Tibial nerve (tissue), 4 donors: ENCODE measurements around the gene KRTAP5-4. TPM values are rescaled to one million over a fixed set of nuclear protein-coding genes. Genes with fewer than 3 reads are reported as not detected.

Source experiments
- DNase-seq, 2 donors: peaks; one replicate each; pipeline ENCODE4 v3.0.0-alpha.2; 2019; ENCODE audit warnings: low spot score in 2 of 2
- H3K27ac ChIP-seq, 4 donors: fragments of 200-600 bp; sonication (generic) in 3 of 4; one replicate each; pipeline ENCODE4 v1.5.1; 2017 to 2019; ENCODE audit warnings: mild to moderate bottlenecking in 1 of 4
- H3K27me3 ChIP-seq, 2 donors: fragments of 200-600 bp; sonication (generic) in 1 of 2; one replicate each; pipeline versions ENCODE4 v1.5.1 to v1.6.0; 2017 to 2019
- H3K36me3 ChIP-seq, 3 donors: fragments of 200-600 bp; sonication (generic); one replicate each; pipeline ENCODE4 v1.5.1; 2018 to 2019
- H3K4me1 ChIP-seq, 4 donors: fragments of 200-600 bp; sonication (generic) in 3 of 4; one replicate each; pipeline ENCODE4 v1.5.1; 2017 to 2019
- H3K4me3 ChIP-seq, 4 donors: fragments of 200-600 bp; sonication (generic) in 3 of 4; one replicate each; pipeline ENCODE4 v1.5.1; 2017 to 2019; ENCODE audit warnings: mild to moderate bottlenecking in 1 of 4, moderate library complexity in 1 of 4
- H3K9me3 ChIP-seq, 4 donors: fragments of 200-600 bp; sonication (generic) in 3 of 4; one replicate each; pipeline ENCODE4 v1.5.1; 2017 to 2019
- EP300 ChIP-seq, 2 donors: sonication (generic); formaldehyde crosslinking; IDR thresholded peaks; one replicate each; pipeline ENCODE4 v1.6.1; 2017; ENCODE audit warnings: antibody characterized with exemption in 2 of 2, mild to moderate bottlenecking in 1 of 2
- POLR2A ChIP-seq, 2 donors: fragments of 450-650 bp; IDR thresholded peaks; one replicate each; pipeline ENCODE4 v1.6.1; 2017; ENCODE audit warnings: antibody characterized with exemption in 2 of 2, mild to moderate bottlenecking in 2 of 2, moderate library complexity in 2 of 2
- WGBS, 2 donors: methylation state at CpG; one replicate each; pipeline ENCODE4 v1.1.5; 2018; 5-methylcytosine and 5-hydroxymethylcytosine counted together
- total RNA-seq, 4 donors: library from RNA; depleted of rRNA; stranded (reverse); fragments of >200 nt; gene quantifications; one replicate each; pipeline ENCODE4 v1.1.0, GENCODE V29; 2016
- TF ChIP-seq, protein P1 (sequence below), 5 experiments: fragments of 200-600 bp in 3 of 5; fragments of 450-650 bp in 2 of 5; sonication (generic) in 3 of 5; IDR thresholded peaks; one replicate each; pipeline ENCODE4 v1.5.1; 2016 to 2019; ENCODE audit warnings: antibody characterized with exemption in 5 of 5, mild to moderate bottlenecking in 3 of 5, moderate library complexity in 2 of 5

Gene KRTAP5-4
- total RNA-seq, 4 donors from 2014 or later, result not detected

- no peak for DNase-seq
- WGBS, 2 donors, result 78 to 82% methylated on average over 24 of the region's 24 CpGs
Measured at GRCh38 chr11:1660111-1660867, 38.4 kb upstream of the KRTAP5-4 start.

DNA sequence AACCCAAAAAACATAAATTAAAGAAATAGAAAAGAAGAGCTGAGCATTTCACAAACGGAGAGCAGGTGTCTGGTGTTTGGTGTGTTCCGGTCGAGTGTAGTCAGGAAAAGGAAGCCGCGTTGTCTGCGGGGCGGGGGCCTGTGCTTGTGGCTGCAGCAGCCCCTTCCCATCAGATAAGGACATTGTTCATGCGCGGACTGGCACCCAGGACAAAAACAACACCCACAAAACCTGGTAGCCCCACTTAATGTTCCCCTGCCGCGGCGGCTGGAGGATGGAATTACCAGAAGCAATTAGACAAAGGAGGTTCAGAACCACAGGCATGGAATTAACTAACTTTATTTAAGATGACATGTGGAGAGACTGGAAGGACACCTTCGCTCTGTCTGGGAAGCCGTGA is 37.6 kb upstream of the KRTAP5-4 start:
- DNase-seq, result no peak
- TF ChIP-seq POLR2A (IDR thresholded peaks at IDR 0.05), result no peak
- Histone ChIP-seq H3K27me3 (peaks cover 0 to 9% of the 10 kb centered on the region in 2 donors), H3K4me1 (no peaks in the 10 kb centered on the region), H3K9me3 (no peaks in the 10 kb centered on the region), H3K27ac (no peak overlapping the region), H3K4me3 (no peak overlapping the region), H3K36me3 (no peaks in the 10 kb centered on the region)
- 70 to 76% methylated on average over 14 of the region's 14 CpGs for WGBS, 2 donors

More at GRCh38 chr11:1660111-1660867, 38.4 kb upstream of the KRTAP5-4 start:
- TF ChIP-seq EP300 (IDR thresholded peaks at IDR 0.05), result no peak
- TF ChIP-seq, protein P1, sequence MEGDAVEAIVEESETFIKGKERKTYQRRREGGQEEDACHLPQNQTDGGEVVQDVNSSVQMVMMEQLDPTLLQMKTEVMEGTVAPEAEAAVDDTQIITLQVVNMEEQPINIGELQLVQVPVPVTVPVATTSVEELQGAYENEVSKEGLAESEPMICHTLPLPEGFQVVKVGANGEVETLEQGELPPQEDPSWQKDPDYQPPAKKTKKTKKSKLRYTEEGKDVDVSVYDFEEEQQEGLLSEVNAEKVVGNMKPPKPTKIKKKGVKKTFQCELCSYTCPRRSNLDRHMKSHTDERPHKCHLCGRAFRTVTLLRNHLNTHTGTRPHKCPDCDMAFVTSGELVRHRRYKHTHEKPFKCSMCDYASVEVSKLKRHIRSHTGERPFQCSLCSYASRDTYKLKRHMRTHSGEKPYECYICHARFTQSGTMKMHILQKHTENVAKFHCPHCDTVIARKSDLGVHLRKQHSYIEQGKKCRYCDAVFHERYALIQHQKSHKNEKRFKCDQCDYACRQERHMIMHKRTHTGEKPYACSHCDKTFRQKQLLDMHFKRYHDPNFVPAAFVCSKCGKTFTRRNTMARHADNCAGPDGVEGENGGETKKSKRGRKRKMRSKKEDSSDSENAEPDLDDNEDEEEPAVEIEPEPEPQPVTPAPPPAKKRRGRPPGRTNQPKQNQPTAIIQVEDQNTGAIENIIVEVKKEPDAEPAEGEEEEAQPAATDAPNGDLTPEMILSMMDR (IDR thresholded peaks at IDR 0.05), result no peak
- TF ChIP-seq POLR2A (IDR thresholded peaks at IDR 0.05), result no peak
- peaks cover 0 to 6% of the 10 kb centered on the region in 2 donors for H3K27me3 ChIP-seq
- no peak overlapping the region for H3K27ac ChIP-seq
- H3K9me3 ChIP-seq, result no peaks in the 10 kb centered on the region
- no peak overlapping the region for H3K4me3 ChIP-seq
- no peaks in the 10 kb centered on the region for H3K4me1 ChIP-seq
- H3K36me3 ChIP-seq, result no peaks in the 10 kb centered on the region

DNA sequence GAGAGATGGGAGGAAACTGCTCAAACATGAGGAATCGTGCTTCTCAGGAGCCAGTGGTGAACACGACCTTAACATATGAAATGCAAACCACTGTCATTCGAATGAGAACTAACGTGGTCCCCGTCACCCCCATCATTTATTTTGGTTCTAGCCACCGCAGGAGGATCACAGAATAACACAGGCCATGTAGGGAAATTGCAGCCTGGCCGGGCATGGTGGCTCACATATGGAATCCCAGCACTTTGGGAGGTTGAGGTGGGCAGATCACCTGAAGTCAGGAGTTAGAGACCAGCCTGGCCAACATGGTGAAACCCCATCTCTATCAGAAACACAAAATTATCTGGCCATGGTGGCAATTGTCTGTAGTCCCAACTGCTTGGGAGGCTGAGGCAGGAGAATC is 34.7 kb upstream of the KRTAP5-4 start:
- Histone ChIP-seq H3K4me3 (no peak overlapping the region), H3K36me3 (no peaks in the 10 kb centered on the region), H3K27me3 (peaks cover 0 to 11% of the 10 kb centered on the region in 2 donors), H3K4me1 (peaks cover 0 to 9% (median 0%) of the 10 kb centered on the region in 4 donors), H3K27ac (no peak overlapping the region), H3K9me3 (no peaks in the 10 kb centered on the region)
- no peak for TF ChIP-seq EP300 (IDR thresholded peaks at IDR 0.05)
- TF ChIP-seq POLR2A (IDR thresholded peaks at IDR 0.05), result no peak
- TF ChIP-seq, protein P1 (IDR thresholded peaks at IDR 0.05), result no peak
- 70 to 80% methylated on average over 7 of the region's 7 CpGs for WGBS, 2 donors
- DNase-seq, result no peak

- Histone ChIP-seq H3K27me3 (peaks cover 0 to 11% of the 10 kb centered on the region in 2 donors), H3K4me3 (no peak overlapping the region), H3K9me3 (no peaks in the 10 kb centered on the region), H3K36me3 (no peaks in the 10 kb centered on the region), H3K4me1 (peaks cover 0 to 9% (median 0%) of the 10 kb centered on the region in 4 donors), H3K27ac (no peak overlapping the region)
- no peak for TF ChIP-seq EP300 (IDR thresholded peaks at IDR 0.05)
- TF ChIP-seq, protein P1 (IDR thresholded peaks at IDR 0.05), result no peak
- no peak for TF ChIP-seq POLR2A (IDR thresholded peaks at IDR 0.05)
- 86% methylated on average over 6 to 9 of the region's 9 CpGs for WGBS, 2 donors
- no peak for DNase-seq
Measured at GRCh38 chr11:1656061-1656441, 34.1 kb upstream of the KRTAP5-4 start.

- TF ChIP-seq, protein P1 (IDR thresholded peaks at IDR 0.05), result no peak
- no peak for TF ChIP-seq POLR2A (IDR thresholded peaks at IDR 0.05)
- TF ChIP-seq EP300 (IDR thresholded peaks at IDR 0.05), result no peak
- Histone ChIP-seq H3K4me1 (peaks cover 0 to 9% (median 0%) of the 10 kb centered on the region in 4 donors), H3K4me3 (no peak overlapping the region), H3K27ac (no peak overlapping the region), H3K27me3 (peaks cover 0 to 11% of the 10 kb centered on the region in 2 donors), H3K9me3 (no peaks in the 10 kb centered on the region), H3K36me3 (no peaks in the 10 kb centered on the region)
- 76 to 88% methylated on average over 24 of the region's 26 CpGs for WGBS, 2 donors
- DNase-seq, result no peak
Measured at GRCh38 chr11:1655168-1656060, 33.5 kb upstream of the KRTAP5-4 start.
